ELF-1 (cell line): ENCODE data around the gene PCID2.
"Not testable (repeated sequence)": the region's sequence is repeated elsewhere in the genome, so short reads cannot be mapped to it uniquely, and the experiment has no call there.

Experiments used
- DNase-seq: peaks from one replicate; pipeline ENCODE4 v3.0.0-alpha.2; 2016; ENCODE audit warnings: low read depth, low spot score

Gene PCID2

DNA sequence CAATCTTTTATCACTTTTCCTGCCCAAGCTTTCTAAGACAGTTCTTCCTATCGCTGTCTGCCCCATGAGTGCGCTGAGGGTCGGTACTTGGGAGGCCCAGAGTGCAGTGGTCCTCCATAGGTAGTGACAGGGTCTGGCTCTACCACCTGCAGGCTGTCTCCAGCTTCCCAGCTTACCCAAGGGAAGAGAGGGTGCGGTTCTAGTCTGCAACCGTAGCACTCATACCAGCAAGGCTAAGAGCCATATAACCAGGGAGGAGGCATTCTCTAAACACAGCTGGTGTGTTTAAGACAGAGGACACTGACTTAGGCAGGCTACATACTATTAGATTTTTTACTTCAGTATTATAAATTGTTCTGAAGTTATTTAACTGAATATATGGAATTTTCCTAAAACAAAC is 41.8 kb downstream of the PCID2 start:
- DNase-seq, result no peak

DNA sequence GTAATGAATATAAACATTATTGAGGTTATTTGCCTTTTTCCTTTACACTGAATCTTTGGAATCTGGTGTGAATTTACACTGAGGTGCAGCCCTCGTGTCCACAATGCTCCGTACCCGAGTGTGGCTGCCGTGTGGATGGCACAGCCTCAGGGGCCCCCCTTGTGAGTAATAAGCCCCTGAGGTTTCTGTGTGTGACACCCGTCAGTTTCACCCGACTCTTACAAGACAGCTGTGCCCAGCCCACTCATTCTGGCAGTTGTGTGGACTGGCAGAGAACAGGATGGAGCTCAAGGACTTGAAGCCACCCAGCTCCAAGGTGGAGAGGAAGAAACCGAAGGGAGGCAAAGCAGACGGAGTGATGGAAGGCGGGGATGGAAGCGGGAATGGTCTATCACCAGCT is 42.2 kb downstream of the PCID2 start:
- no peak for DNase-seq

DNA sequence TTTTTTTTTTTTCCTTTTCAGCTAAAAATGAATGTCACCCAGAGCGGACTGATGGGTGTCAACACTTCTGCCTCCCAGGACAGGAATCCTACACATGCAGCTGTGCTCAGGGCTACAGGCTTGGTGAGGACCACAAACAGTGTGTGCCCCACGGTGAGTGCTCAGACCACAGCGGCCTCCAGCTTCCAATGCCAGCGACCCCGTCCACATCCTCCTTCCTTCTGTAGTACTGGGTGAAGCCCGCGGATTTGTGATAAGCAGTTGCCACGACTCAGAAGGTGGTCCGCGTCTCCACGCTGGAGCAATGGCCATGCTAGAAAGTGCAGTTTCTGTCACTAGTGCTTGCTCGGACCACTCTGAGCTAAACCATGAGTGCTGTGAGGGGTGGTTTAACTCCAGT is 44.0 kb downstream of the PCID2 start:
- no peak for DNase-seq

DNA sequence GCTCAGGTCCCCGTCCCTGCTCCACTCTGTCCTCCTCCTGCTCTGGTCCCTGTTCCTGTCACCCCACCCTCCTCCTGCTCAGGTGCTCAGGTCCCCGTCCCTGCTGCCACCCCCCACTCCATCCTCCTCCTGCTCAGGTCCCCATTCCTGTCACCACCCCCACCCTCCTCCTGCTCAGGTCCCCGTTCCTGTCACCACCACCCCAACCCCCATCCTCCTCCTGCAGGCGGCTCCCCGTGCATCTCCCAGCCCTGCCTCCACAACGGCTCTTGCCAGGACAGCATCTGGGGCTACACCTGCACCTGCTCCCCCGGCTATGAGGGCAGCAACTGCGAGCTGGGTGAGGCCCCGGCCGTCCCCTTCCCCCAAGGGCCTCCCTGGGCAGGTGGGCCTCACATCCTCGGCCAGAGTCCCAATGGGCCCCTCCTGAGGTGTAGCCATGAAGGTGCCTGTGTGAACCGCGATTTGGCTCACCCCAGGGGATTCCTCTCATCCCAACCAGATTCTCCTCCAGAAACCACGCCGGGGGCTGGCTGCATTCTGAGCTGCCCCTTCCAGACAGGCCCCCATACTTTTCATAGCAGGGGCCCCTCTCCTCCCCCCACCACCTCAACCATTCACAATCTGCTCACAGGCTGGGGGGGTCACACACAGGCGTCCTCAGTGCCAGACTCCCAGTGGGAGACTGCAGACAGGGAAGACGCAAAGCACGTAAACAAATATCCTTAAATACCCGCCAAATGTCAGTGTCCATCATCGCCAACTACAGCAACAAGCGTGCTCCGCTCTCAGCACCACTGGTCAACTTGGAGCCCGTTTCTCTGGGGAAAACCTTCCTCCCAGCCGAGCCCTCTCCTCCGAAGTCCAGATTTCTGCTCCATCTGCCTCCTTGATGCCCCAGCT is 45.4 kb downstream of the PCID2 start:
- no peak for DNase-seq

DNA sequence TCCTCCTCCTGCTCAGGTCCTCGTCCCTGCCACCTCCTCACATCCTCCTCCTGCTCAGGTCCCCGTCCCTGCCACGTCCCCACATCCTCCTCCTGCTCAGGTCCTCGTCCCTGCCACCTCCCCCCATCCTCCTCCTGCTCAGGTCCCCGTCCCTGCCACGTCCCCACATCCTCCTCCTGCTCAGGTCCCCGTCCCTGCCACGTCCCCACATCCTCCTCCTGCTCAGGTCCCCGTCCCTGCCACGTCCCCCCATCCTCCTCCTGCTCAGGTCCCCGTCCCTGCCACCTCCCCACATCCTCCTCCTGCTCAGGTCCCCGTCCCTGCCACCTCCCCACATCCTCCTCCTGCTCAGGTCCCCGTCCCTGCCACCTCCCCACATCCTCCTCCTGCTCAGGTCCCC is 46.5 kb downstream of the PCID2 start:
- not testable (repeated sequence) for DNase-seq

DNA sequence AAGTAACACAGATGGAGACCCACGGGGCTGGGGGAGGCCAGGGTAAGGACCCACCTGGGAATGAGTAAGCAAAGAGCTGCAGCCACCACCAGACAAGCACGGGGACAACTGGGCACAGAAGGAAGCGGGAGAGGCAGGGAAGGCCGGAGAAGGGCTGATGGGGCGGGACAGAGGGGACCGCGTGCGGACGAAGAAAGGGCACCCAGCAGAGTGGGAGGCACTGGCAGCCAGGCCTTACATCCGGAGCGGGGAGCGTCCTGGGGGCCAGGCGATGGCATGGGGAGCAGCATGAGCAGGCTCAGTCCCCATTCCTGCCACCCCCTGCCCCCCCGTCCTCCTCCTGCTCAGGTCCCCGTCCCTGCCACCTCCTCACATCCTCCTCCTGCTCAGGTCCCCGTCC is 47.0 kb downstream of the PCID2 start:
- DNase-seq, result no peak

DNA sequence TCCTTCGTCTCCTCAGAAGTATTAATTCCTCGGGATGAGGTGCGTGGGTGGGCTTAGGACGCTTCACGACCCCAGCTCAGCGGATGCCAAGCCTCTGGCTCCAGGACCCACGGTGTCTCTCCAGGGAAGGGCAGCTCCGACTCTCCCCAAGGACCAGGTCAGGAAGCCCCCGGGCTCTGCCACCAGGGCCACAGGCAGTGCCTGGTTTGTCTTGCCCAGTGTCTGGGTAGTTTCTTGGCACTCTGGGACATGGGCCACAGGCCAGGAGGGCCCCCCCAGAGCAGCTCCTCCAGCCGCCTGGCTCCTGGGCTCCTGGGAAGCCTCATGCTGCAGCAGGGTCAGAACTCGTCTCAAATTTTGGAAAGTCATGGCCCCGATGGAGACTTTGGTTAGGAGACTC is 47.5 kb downstream of the PCID2 start:
- no peak for DNase-seq

DNA sequence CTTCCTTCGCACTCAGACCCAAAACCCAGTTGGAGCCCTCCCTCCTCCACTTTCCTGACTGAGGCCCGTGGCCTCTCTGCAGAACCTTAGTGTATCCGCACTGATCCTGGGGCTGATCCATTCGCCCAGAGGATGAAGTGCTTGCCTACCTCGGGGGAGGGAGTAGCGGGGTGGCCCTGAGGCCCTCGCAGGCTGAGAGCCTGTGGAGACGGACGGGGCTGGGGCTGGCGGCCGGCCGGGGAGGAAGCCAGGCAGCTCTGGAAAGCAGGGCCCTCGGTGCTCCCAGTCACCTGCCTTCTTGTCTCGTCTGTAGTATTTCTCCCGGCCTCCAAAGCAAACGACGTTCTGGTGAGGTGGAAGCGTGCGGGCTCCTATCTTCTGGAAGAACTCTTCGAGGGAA is 48.8 kb downstream of the PCID2 start:
- DNase-seq, result no peak

DNA sequence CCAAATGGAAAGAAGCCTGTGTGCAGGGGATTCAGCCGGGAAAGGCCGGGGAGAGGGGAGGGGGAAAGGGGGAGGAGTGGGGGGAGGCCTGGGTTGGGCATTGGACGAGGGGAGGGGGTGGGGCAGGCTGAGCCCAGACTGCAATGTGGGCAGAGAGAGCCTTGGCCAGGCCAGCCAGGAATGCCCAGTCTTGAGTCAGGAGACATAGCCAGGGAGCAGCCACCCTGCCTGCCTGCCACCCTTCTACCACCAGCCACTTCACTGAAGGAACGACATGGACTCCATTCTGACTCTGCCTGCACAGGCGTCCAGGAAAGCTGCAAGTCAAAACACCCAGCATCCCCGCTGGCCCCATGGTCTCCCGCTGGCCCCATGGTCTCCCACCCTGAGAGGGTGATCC is 49.5 kb downstream of the PCID2 start:
- no peak for DNase-seq

DNA sequence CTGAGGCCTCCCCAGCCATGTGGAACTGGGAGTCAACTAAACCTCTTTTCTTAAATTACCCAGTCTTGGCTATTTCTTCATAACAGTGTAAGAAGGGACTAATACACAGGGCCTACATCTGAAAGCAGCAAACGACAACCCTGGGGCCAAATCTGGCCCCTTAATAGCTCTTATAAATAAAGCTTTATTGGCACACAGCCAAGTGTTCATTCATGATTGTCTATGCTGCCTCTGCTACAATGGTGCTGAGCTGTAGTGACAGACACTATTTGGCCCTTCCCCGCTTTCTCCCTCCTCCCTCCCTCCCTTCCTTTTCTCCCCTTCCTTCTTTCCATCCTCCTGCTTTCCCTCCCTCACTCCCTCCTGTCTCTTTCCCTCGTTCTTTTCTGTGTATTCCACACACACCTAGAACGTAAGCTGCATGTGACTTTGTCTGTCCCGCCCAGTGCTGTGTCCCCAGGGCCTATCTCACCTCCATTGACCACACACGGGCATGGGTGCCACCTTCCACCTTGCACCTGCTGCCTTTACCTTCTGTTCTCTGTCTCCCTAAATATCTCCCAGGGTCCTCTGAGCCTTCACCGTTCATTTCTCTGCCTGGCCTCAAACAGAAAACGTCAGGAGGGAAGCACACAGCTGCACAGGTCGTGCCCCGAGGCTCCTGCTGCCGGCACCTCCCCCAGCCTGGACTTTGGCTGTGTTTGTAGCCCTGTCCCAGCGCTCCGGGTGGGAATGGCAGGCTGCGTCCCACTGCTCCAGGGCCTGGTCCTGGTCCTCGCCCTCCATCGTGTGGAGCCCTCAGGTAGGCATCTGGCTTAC is 50.3 kb downstream of the PCID2 start, which contains the start of gene PROZ:
Gene PROZ (plus strand): TSS at position 720 of the 819 bp plus-strand sequence. CDS start 13 bp downstream, at position 733.
- DNase-seq, result peak; percentile 75

DNA sequence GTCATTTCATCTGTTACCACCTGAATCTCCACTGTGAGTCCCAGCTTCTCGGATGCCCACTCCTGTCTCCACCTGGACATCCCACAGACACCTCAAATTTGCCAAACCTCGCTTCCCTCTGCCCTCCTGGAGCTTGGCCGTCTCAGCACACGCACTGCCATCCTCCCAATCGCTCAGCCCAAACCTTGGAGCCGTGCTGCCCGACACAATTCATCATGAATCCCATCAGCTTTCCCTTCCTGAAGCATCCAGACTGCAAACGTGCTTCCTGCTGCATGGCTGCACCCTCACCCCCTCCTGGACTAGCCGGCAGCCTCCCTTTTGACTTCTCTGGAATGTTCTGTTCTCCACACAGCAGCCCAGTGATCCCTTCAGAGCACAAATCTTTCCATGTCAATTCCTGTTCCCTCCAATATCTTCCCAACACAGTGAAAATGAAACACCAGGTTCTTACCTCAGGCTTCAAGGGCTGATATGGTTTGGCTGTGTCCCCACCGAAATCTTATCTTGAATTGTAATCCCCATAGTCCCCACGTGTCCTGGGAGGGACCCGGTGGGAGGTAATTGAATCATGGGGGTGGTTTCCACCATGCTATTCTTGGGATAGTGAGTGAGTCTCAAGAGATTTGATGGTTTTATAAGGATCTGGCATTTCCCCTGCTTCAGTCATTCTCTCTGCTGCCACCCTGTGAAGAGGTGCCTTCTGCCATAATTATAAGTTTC is 51.1 kb downstream of the PCID2 start:
- DNase-seq, result no peak

DNA sequence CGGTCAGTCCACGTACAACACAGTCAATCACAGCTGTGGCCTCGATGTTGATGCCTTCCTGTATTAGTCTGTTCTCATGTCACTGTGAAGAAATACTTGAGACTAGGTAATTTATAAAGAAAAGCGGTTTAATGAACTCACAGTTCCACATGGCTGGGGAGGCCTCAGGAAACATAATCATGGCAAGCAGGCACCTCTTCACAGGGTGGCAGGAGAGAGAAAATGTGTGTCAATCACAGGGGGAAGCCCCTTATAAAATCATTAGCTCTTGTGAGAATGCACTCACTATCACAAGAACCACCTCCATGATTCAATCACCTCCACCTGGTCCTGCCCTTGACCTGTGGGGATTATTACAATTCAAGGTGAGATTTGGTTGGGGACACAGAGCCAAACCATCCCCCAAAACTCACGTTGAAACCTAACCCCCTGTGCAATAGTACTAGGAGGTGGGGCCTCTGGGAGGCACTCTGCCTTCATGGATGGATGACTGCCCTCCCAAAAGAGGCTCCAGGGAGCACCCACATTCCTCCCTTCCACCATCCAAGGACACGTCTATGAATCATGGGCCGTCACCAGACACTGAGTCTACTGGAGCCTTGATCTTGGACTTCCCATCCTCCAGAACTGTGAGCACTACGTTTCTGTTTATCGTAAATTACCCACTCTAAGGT is 52.4 kb downstream of the PCID2 start:
- DNase-seq, result no peak

DNA sequence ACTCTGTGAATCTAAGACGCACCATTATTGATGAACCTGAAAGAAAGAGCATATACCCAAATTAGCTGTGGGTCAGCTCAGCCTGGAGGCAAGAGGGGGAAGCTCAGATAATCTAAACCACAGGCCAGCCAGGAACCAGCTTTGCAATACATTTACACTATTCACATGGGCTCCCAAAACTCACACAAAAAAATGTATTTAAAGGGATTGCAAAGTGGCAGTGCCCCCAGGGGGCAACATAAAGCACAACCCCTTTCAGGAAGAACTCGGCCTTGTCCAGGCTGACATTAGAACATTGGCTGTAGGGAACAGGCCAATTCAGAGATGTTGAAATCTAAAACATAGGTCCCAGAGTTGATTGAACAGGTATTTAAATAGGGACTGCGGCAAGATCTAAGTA is 53.3 kb downstream of the PCID2 start:
- DNase-seq, result no peak

DNA sequence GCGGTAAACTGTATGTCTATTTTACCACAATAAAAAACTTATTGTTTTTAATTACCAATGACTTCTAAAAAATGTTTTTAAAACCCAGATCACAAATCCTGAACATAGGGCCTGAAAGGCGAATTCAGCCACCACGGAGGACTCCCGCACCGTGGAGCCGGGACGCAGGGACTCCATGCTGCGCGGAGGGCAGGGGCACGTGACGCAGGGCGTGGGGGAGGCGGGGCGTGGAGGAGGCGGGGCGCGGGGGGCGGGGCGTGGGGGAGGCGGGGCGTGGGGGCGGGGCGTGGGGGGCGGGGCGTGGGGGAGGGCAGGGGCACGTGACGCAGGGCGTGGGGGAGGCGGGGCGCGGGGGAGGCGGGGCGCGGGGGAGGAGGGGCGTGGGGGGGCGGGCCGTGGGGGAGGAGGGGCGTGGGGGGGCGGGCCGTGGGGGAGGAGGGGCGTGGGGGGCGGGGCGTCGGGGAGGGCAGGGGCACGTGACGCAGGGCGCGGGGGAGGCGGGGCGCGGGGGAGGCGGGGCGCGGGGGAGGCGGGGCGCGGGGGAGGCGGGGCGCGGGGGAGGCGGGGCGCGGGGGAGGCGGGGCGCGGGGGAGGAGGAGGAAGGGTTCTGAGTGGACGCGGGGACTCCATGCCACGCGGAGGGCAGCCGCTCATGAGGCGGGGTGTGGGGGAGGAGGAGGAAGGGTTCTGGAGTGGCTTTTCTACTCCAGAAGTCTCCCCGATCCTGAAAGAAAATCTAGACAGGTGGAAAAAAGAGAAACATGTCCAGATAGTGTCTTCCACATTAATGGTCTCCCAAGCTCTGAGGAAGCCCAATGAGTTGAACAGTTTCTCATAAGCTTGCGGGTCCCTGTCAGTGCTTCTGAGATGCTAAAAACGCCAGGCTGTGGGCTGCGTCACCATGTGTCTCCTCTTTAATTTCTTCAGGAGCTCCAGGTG is 54.4 kb downstream of the PCID2 start:
- DNase-seq, result no peak

DNA sequence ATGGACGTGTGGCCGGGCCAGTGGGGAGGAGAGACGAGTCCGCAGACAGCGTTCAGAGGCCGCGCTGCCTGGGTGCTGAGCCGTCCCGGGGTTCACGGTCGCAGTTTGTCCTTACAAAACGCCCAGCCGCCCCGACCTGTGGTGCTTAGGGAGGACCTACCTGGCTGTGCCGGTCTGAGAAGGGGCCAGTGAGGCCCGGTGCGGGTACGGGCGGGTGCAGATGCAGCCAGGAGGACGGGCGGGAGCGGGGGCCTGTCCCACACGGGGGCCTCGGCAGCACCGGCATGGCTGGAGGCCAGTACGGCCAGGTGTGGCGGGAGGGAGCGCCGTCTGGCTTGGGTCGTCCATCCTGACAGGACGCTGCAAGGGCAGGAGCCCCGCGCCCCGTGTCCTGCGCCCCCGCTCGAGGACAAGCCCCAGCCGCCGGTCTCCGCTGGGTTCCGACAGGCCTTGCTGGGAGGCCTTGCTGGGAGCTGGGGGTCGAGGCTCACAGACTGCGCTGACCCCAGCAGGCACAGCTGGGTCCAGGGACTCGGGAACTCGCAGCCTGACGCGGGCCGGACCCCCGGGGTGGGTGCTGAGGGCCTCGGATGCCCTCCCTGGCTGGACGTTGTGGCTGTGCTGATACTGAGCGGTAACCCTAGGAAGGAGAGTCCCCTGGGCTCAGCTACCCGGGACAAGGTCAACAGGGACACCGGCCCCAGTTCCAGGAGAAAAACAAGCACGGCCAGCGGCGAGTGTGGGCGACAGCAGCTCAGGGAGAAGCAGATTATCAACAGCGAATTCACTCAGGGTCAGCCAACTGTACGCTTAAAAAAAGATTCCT is 55.3 kb downstream of the PCID2 start:
- peak; percentile 75 for DNase-seq

DNA sequence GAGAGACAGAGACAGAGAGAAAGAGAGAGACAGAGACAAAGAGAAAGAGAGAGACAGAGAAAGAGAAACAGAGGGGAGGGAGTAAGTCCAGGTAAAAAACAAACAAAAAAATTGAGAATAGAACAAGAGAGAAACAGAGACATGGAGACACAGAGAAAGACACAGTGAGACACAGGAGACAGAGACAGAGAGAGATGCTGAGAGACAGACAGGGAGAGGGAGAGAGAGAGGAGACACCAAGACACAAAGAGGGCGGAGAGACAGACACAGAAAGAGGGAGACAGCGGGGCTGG is 55.8 kb downstream of the PCID2 start:
- no peak for DNase-seq

DNA sequence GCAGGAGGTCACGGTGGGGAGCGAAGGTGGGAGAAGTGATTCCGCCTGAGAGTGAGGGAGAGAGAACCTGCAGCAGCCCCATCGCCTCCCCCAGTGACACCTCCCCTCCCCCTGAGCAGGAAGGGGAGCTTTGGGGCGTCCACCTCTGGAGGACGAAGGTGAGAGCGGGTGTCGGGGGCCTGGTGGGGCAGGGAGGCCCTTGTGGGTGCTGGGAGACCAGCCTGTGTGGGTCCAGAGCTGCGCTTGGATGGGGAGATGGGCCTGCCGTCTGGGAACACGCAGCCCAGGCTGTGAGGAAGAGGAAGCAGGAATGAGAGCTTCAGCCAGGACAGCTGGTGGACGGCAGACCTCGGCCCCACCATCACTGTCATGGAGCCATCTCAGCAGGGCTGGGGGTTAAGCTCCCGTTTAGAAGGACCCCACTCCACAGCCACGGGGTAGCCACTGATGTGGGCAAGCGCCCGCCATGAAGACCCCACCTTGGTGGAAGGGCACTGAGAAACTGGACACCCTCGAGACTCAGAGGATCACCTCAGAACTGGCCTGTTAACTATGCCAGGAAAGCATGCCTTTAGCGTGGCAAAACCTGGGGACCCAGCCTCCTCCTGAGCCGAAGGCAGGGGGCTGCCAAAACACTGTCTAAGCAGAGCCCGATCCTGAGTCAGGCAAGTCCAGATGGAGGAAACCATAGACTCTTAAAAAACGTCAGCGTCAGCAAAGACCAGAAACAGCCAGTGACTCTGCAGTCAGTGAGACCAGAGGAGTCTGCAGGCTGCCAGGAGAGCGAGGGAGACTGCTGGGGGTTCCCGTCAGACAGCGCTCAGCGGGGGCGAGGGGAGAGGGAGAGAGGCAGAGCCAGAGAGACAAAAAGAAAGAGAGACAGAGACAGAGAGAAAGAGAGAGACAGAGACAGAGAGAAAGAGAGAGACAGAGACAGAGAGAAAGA is 56.5 kb downstream of the PCID2 start:
- no peak for DNase-seq

DNA sequence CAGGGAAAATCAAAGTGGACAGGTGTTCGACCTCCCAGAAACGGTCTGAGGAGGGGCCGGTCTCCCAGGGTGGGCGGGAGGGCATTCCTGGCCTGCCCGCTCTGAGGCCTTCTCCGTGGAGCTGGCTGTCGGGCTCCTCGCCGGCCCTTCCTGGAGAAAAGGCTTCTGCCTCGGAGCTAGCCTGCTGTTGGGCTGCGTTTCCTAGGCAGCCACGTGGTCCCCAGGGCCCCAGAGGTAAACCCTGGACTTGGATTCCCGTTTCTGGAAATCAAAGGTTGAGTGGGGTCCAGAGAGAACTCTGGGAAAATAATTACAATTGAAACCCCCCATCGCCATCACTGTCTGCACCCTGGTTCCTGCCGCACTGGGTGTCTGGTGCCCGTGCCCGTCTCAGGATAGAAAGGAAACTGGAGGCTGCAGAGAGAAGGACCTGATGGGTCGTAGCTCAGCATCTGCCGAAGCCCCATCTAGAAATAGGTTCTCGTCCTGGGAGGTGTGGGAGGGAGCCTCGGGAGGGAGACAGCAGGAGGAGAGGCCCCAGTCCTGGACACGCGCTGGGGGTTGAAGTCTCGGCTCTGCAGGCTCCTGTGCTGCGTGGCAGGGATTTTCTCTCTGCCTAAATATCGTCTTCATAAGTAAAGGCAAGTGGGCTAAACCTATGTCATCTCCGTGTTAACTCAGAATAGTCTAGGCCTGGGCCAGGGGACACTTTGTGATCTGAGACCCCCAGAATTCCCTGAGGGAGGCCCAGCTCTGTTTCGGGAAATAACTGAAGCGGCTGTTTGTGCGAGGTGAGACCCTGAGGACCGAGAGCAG is 57.7 kb downstream of the PCID2 start:
- no peak for DNase-seq
